Measurements from ENCODE around the gene OSMR. TPM values are rescaled to one million over a fixed set of nuclear protein-coding genes. Genes with fewer than 3 reads are reported as not detected.

The OSMR gene
- polyA plus RNA-seq, 1 of the 3 experiments (the other 2 are of a cell fraction) = 56.0 TPM

DNA sequence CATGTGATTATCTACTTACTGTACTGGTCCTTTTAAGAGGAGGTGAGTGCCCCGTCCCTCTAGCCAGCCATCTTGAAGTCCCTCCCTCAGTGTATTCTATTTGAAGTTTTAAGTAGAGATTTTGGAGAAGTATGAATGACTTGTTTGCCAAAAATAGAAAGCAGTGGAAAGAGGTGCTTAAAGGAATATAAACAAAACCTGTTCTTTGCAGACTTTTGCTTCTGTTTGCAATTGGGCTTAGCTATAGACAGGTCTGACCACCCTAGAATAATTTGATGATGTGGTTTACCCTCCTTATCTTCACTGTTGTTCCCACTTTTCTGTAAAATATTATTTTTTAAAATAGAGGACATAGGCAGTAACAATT, 21.2 kb downstream of the OSMR start:
- Histone ChIP-seq H3K79me2 (ENCODE audit: insufficient read depth) (peaks cover 55% of the 10 kb centered on the region), H3K4me2 (peak overlapping the region; percentile 18; the same call in 1 of the 2 replicates), H3K9me3 (peaks cover 6% of the 10 kb centered on the region; the same call in 1 of the 2 replicates), H4K20me1 (ENCODE audit: insufficient read depth) (peaks cover 6% of the 10 kb centered on the region; the same call in 1 of the 2 replicates), H3K36me3 (replicated peaks in 1 of 2; ENCODE audit: control insufficient read depth in 1 of 2, insufficient read depth in 2 of 2, low read length in 1 of 2) (peaks cover 8 to 21% of the 10 kb centered on the region in 2 experiments), H2AFZ (ENCODE audit: low read depth) (no peak overlapping the region), H3K4me3 (ENCODE audit: low read depth in 2 of 2, low read length in 1 of 2) (no peak overlapping the region), H3F3A (replicated peaks; ENCODE audit: insufficient read depth) (peaks cover 24% of the 10 kb centered on the region), H3K27me3 (ENCODE audit: insufficient read depth) (no peaks in the 10 kb centered on the region), H3K9me2 (no peaks in the 10 kb centered on the region), H3K4me1 (ENCODE audit: control insufficient read depth in 1 of 2, insufficient read depth in 2 of 2, low read depth in 1 of 2, low read length in 1 of 2) (peaks cover 0 to 17% of the 10 kb centered on the region in 2 experiments), H3K9ac (no peak overlapping the region), H3K27ac (ENCODE audit: low read depth in 2 of 2, low read length in 1 of 2) (no peak overlapping the region)
- TF ChIP-seq RAD21 (IDR thresholded peaks at IDR 0.05; ENCODE audit: low read length) = no peak
- TF ChIP-seq EP300 (IDR thresholded peaks at IDR 0.05; ENCODE audit: borderline replicate concordance in 1 of 2, low read depth in 1 of 2, low read length in 1 of 2) = no peak
- TF ChIP-seq TAF1 (IDR thresholded peaks at IDR 0.05; ENCODE audit: borderline replicate concordance, low read depth, low read length) = no peak
- TF ChIP-seq TEAD4 (IDR thresholded peaks at IDR 0.05; ENCODE audit: borderline replicate concordance, insufficient read depth) = no peak
- no peak for TF ChIP-seq RCOR1 (IDR thresholded peaks at IDR 0.05; ENCODE audit: low read length)
- no peak for TF ChIP-seq SIN3A (IDR thresholded peaks at IDR 0.05; ENCODE audit: borderline replicate concordance, low read depth, low read length)
- TF ChIP-seq, protein P1, sequence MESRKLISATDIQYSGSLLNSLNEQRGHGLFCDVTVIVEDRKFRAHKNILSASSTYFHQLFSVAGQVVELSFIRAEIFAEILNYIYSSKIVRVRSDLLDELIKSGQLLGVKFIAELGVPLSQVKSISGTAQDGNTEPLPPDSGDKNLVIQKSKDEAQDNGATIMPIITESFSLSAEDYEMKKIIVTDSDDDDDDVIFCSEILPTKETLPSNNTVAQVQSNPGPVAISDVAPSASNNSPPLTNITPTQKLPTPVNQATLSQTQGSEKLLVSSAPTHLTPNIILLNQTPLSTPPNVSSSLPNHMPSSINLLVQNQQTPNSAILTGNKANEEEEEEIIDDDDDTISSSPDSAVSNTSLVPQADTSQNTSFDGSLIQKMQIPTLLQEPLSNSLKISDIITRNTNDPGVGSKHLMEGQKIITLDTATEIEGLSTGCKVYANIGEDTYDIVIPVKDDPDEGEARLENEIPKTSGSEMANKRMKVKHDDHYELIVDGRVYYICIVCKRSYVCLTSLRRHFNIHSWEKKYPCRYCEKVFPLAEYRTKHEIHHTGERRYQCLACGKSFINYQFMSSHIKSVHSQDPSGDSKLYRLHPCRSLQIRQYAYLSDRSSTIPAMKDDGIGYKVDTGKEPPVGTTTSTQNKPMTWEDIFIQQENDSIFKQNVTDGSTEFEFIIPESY (IDR thresholded peaks at IDR 0.05; ENCODE audit: borderline replicate concordance, low read depth) = no peak
- TF ChIP-seq NFIC (IDR thresholded peaks at IDR 0.05; ENCODE audit: borderline replicate concordance) = no peak
- TF ChIP-seq MEF2A (IDR thresholded peaks at IDR 0.05; ENCODE audit: borderline replicate concordance, low read depth) = no peak
- TF ChIP-seq SMC3 (IDR thresholded peaks at IDR 0.05; ENCODE audit: low read depth, low read length) = no peak
- TF ChIP-seq, protein P2, sequence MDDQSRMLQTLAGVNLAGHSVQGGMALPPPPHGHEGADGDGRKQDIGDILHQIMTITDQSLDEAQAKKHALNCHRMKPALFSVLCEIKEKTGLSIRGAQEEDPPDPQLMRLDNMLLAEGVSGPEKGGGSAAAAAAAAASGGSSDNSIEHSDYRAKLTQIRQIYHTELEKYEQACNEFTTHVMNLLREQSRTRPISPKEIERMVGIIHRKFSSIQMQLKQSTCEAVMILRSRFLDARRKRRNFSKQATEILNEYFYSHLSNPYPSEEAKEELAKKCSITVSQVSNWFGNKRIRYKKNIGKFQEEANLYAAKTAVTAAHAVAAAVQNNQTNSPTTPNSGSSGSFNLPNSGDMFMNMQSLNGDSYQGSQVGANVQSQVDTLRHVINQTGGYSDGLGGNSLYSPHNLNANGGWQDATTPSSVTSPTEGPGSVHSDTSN (IDR thresholded peaks at IDR 0.05) = no peak
- no peak for TF ChIP-seq YY1 (IDR thresholded peaks at IDR 0.05; ENCODE audit: low read depth)
- TF ChIP-seq EZH2phosphoT487 (IDR thresholded peaks at IDR 0.05; ENCODE audit: borderline replicate concordance, low read depth) = no peak
- no peak for TF ChIP-seq MXI1 (IDR thresholded peaks at IDR 0.05; ENCODE audit: low read depth, low read length)
- TF ChIP-seq JUND (IDR thresholded peaks at IDR 0.05) = no peak
- TF ChIP-seq RXRA (IDR thresholded peaks at IDR 0.05; ENCODE audit: borderline replicate concordance, low read depth) = no peak
- no peak for TF ChIP-seq ELF1 (IDR thresholded peaks at IDR 0.05)
- no peak for TF ChIP-seq POLR2AphosphoS5 (IDR thresholded peaks at IDR 0.05; ENCODE audit: low read depth, low read length)
- TF ChIP-seq, protein P3, sequence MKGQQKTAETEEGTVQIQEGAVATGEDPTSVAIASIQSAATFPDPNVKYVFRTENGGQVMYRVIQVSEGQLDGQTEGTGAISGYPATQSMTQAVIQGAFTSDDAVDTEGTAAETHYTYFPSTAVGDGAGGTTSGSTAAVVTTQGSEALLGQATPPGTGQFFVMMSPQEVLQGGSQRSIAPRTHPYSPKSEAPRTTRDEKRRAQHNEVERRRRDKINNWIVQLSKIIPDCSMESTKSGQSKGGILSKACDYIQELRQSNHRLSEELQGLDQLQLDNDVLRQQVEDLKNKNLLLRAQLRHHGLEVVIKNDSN (IDR thresholded peaks at IDR 0.05; ENCODE audit: borderline replicate concordance, low read depth) = no peak
- TF ChIP-seq CHD2 (IDR thresholded peaks at IDR 0.05; ENCODE audit: low read length, partially characterized antibody) = no peak
- POLR2A ChIA-PET = no interaction called here
- 41% methylated on average over 1 of the region's 1 CpG for WGBS (ENCODE audit: low lambda C conversion rate)
- no peak for DNase-seq
- CTCF ChIA-PET = no interaction called here

Data from SK-N-SH (cell line).